ENCODE data around the gene CD209. TPM values are rescaled to one million over a fixed set of nuclear protein-coding genes. Genes with fewer than 3 reads are reported as not detected.

Gene CD209
- polyA plus RNA-seq, 1 experiment = not detected

DNA sequence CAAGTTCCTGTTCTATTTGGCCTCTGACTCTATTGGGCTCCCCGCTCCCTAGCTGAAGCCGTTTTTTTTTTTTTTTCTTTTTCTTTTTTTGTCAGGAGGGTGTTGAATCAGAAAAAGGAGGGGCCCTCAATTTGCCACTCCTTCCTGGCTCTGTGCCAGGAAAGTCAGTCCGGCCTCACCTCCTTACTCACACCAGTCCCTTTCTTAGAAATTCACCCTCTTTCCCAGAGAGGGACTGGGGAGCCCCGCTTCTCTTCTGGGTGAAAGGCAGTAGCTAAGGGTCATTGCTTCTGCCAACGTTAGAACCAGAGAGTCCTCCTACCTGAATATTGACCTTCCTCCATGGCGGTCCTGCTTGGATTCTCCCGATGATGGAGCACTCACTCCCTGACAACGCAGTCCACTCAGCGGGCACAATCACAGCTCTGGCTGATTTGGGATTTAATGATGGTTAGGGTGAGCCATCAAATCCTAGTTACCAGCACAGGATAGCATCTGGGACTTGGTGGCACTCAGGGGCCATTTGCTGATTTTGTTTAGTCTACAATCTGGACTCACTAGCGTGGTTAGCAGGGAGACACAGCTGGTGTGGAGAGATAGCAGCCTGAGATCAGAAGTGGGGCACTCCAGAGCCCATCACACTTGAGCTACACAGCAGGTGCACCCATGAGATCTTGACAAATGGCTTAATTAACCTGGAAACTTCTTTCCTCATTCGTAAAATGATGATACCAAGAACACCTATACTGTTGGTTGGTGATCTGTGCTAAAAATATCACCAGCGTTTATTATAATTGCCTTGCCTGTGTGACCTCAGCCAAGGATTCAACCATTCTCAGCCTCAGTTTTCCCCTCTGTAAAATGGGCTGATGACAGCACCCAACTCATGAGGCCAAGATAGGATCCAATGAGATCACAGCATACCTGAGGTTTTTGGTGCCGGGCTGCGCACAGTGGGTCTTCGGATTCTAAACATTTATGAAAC, 47.6 kb downstream of the CD209 start:
- ChIA-PET POLR2A (no interaction called here), CTCF (interaction anchor here (1.2 to 2.7 kb wide), 2 partner anchors 19 to 100 kb away, joined by 3 to 13 read pairs; partner anchors contain the start of gene TRAPPC5)
- Histone ChIP-seq H3K9me3 (ENCODE audit: control insufficient read depth, insufficient read depth, low read length) (no peaks in the 10 kb centered on the region), H3K27ac (ENCODE audit: low read depth, low read length) (no peak overlapping the region), H3K4me3 (ENCODE audit: low read depth, low read length) (no peak overlapping the region), H3K27me3 (ENCODE audit: control insufficient read depth, insufficient read depth, low read length) (peaks cover 4% of the 10 kb centered on the region)
- TF ChIP-seq CTCF (IDR thresholded peaks at IDR 0.05; ENCODE audit: low read depth, low read length) = no peak
- no peak for DNase-seq (ENCODE audit: low read depth, low spot score)

- no peak overlapping the region for H3K4me3 ChIP-seq (ENCODE audit: low read depth, low read length)
- POLR2A ChIA-PET = no interaction called here
- no peak for DNase-seq (ENCODE audit: low read depth, low spot score)
- H3K27me3 ChIP-seq (ENCODE audit: control insufficient read depth, insufficient read depth, low read length) = peaks cover 4% of the 10 kb centered on the region
- H3K9me3 ChIP-seq (ENCODE audit: control insufficient read depth, insufficient read depth, low read length) = no peaks in the 10 kb centered on the region
- CTCF ChIA-PET = interaction anchor here (1.2 to 2.7 kb wide), 2 partner anchors 18 to 100 kb away, joined by 3 to 13 read pairs; partner anchors contain the start of gene TRAPPC5
- TF ChIP-seq CTCF (IDR thresholded peaks at IDR 0.05; ENCODE audit: low read depth, low read length) = no peak
- no peak overlapping the region for H3K27ac ChIP-seq (ENCODE audit: low read depth, low read length)
Observed at GRCh38 chr19:7699003-7699402, 48.3 kb downstream of the CD209 start.

GRCh38 chr19:7698583-7698982, 48.8 kb downstream of the CD209 start:
- no peaks in the 10 kb centered on the region for H3K9me3 ChIP-seq (ENCODE audit: control insufficient read depth, insufficient read depth, low read length)
- no peak for DNase-seq (ENCODE audit: low read depth, low spot score)
- no peak for TF ChIP-seq CTCF (IDR thresholded peaks at IDR 0.05; ENCODE audit: low read depth, low read length)
- CTCF ChIA-PET = interaction anchor here (1.2 to 2.7 kb wide), 2 partner anchors 18 to 101 kb away, joined by 3 to 13 read pairs; partner anchors contain the start of gene TRAPPC5
- no peak overlapping the region for H3K27ac ChIP-seq (ENCODE audit: low read depth, low read length)
- no peak overlapping the region for H3K4me3 ChIP-seq (ENCODE audit: low read depth, low read length)
- POLR2A ChIA-PET = no interaction called here
- H3K27me3 ChIP-seq (ENCODE audit: control insufficient read depth, insufficient read depth, low read length) = peaks cover 4% of the 10 kb centered on the region

DNA sequence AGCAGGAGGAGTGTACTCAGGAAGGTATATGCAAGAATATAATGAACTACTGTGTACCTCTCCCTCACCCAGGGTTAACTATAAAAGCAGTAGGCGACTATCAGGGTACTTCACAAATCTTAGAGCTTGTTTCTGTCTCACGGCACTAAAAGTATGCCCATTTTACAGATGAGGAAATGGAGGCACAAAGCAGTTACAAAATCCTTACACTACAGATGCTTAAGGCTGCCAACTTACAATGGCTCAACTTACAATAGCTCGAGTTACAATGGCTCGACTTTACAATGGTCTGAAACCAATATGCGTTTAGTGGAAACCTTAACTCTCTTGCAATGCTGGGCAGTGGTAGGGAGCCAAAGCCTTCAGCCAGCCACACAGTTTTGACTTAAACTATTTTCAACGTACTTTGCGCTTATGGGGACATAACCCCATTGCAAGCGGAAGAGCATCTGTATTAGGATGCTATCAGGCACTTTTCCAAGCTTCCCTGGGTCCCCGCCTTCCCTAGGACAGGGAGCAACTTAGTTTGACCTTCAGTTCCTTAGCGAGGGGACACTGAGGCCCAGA, 49.5 kb downstream of the CD209 start:
- no peak for TF ChIP-seq CTCF (IDR thresholded peaks at IDR 0.05; ENCODE audit: low read depth, low read length)
- Histone ChIP-seq H3K9me3 (ENCODE audit: control insufficient read depth, insufficient read depth, low read length) (no peaks in the 10 kb centered on the region), H3K4me3 (ENCODE audit: low read depth, low read length) (no peak overlapping the region), H3K27me3 (ENCODE audit: control insufficient read depth, insufficient read depth, low read length) (peaks cover 4% of the 10 kb centered on the region), H3K27ac (ENCODE audit: low read depth, low read length) (no peak overlapping the region)
- CTCF ChIA-PET = interaction anchor here (2.7 kb wide), 1 partner anchor 17 kb away, joined by 13 read pairs; the partner anchor contains the start of gene TRAPPC5
- POLR2A ChIA-PET = no interaction called here
- DNase-seq (ENCODE audit: low read depth, low spot score) = no peak

DNA sequence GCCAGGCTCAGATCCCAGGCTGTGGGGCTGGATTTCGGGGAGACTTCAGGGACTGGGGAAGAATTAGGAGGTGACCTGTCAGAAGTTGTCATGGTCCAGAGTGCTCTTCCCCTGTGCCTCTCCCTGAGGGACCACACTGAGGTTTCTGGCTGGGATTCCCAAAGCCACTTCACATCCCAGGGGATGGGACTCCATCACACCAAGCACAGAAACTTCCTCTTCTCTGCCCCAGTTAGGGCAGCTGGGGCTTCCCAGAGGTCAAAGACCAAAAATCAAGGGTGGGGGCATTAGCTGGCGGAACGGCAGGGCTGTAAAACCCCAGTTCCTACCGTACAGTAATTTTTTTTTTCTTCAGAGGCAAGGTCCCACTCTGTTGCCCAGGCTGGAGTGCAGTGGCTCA, 52.8 kb downstream of the CD209 start:
- TF ChIP-seq CTCF (IDR thresholded peaks at IDR 0.05; ENCODE audit: low read depth, low read length) = no peak
- Histone ChIP-seq H3K4me3 (ENCODE audit: low read depth, low read length) (no peak overlapping the region), H3K9me3 (ENCODE audit: control insufficient read depth, insufficient read depth, low read length) (peaks cover 5% of the 10 kb centered on the region; the same call in 1 of the 2 replicates), H3K27ac (ENCODE audit: low read depth, low read length) (no peak overlapping the region), H3K27me3 (ENCODE audit: control insufficient read depth, insufficient read depth, low read length) (peaks cover 4% of the 10 kb centered on the region)
- POLR2A ChIA-PET = no interaction called here
- DNase-seq (ENCODE audit: low read depth, low spot score) = no peak
- CTCF ChIA-PET = no interaction called here

Measured in AG04450 (cell line).